OCI-LY1 (cell line): ENCODE measurements around the gene RAD51B.

ENCODE experiments used
- EZH2 ChIP-seq: fragments of 200-600 bp; sonication (generic), shearing (Covaris generic); IDR thresholded peaks from 2 replicates; pipeline ENCODE4 v1.8.0; 2017; ENCODE audit warnings: borderline replicate concordance, mixed run types, mild to moderate bottlenecking, antibody characterized with exemption, low read length, moderate library complexity, mixed read lengths
- TF ChIP-seq, protein P1 (sequence below): fragments of 200-600 bp; sonication (generic), shearing (Covaris generic); IDR thresholded peaks from 2 replicates; pipeline ENCODE4 v1.5.1; 2017; ENCODE audit warnings: mild to moderate bottlenecking, antibody characterized with exemption, low read length, moderate library complexity, mixed read lengths

DNA sequence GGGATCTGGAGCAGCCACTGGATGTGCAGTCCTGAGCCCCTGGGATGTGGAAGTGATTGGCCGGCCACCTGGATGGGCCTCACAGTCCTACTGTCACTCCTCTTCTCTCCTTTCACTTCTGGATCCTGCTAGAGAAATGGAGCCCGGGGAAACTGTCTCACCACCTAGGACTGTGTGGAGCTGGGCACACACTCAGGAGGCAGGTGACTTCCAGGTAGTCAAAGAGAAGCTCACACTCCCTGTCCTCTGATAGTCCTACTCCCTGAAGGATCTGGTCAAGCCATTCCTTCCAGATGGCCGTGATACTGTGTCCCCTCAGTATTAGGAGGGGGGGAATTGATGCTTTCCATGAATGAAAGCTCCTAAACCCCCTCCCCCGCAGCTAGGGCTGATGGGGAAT is 772.2 kb downstream of the RAD51B start:
- TF ChIP-seq, protein P1, sequence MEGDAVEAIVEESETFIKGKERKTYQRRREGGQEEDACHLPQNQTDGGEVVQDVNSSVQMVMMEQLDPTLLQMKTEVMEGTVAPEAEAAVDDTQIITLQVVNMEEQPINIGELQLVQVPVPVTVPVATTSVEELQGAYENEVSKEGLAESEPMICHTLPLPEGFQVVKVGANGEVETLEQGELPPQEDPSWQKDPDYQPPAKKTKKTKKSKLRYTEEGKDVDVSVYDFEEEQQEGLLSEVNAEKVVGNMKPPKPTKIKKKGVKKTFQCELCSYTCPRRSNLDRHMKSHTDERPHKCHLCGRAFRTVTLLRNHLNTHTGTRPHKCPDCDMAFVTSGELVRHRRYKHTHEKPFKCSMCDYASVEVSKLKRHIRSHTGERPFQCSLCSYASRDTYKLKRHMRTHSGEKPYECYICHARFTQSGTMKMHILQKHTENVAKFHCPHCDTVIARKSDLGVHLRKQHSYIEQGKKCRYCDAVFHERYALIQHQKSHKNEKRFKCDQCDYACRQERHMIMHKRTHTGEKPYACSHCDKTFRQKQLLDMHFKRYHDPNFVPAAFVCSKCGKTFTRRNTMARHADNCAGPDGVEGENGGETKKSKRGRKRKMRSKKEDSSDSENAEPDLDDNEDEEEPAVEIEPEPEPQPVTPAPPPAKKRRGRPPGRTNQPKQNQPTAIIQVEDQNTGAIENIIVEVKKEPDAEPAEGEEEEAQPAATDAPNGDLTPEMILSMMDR, result no peak
- TF ChIP-seq EZH2, result no peak
